HG03103 (cell line): Measurements from ENCODE around the gene KRTAP5-8.
"Not testable (repeated sequence)": the region's sequence is repeated elsewhere in the genome, so short reads cannot be mapped to it uniquely, and the experiment has no call there.

ENCODE experiments used
- ATAC-seq: cut with Tn5 transposase; IDR thresholded peaks from one replicate; pipeline ENCODE4 v1.9.1; 2021; ENCODE audit warnings: low read depth; ENCODE audit not compliant: unreplicated experiment

KRTAP5-8 gene, protein sequence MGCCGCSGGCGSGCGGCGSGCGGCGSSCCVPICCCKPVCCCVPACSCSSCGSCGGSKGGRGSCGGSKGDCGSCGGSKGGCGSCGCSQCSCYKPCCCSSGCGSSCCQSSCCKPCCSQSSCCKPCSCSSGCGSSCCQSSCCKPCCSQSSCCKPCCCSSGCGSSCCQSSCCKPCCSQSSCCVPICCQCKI

GRCh38 chr11:71537977-71538665 lies at the start of gene KRTAP5-8:
Gene KRTAP5-8 (plus strand): TSS chr11:71538025. CDS start chr11:71538056, 31 bp downstream.
- ATAC-seq, result not testable (repeated sequence)

DNA sequence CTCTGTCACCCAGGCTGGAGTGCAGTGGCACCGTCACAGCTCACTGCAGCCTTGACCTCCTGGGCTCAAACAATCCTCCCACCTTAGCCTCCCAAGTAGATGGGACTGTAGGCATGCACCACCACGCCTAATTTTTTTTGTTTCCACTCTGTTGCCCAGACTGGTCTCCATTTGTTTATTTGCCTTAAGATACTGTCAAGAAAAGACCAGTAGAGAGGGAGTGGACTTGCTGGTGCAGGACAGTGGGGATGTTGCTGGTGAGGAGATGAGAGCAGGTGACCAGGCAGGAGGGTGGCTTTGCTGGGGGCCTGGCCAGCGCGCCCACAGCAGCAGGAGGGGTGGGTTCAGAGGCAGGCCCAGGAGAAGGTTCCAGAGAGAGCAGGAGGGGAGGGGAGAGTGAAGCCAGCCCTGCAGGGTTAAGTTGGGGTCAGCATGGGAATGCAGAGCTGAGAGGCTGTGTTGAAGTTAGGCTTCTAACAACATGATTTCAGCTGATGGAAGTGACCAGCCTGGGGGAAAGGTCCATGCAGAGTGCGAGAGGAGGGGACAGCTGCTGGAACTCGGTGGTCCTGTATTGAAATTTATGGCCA lies 49.0 kb upstream of the KRTAP5-8 start:
- ATAC-seq, result no peak

DNA sequence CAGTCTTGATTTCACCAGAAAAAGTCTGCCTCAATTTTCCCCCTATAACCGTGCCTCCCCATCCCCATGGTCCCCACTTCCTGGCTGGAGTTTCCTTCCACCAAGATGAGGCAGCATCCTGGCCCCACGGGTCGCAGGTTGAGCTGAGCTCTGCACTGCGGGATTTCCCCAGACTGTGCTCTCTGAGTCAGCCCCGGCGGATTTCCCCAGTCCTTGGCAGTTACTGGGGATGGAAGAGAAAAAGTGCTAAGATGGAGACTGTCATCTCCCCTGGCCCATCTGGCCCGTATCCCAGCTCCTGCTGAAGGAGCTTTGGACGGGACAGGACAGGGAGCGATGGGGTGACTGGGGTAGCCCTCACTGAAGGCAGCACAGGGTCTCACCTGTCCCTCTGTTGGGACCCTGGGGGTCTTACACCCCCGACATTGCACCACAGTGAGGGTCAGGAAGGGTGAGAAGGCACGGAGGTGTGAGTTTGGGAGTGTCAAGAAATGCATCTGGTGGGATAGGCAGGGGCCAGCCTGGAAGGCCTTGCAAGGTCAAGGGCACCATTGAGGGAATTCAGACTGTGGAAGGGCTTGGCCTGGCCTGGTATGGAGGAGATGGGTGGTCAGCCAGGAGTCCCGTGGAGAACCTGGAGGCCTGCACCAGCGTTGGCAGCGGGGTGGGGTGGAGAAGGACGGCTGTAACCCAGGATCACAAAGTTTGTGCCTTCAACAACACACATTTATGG lies 48.3 kb upstream of the KRTAP5-8 start:
- no peak for ATAC-seq

GRCh38 chr11:71490044-71490730 lies 47.6 kb upstream of the KRTAP5-8 start:
- ATAC-seq, result no peak

DNA sequence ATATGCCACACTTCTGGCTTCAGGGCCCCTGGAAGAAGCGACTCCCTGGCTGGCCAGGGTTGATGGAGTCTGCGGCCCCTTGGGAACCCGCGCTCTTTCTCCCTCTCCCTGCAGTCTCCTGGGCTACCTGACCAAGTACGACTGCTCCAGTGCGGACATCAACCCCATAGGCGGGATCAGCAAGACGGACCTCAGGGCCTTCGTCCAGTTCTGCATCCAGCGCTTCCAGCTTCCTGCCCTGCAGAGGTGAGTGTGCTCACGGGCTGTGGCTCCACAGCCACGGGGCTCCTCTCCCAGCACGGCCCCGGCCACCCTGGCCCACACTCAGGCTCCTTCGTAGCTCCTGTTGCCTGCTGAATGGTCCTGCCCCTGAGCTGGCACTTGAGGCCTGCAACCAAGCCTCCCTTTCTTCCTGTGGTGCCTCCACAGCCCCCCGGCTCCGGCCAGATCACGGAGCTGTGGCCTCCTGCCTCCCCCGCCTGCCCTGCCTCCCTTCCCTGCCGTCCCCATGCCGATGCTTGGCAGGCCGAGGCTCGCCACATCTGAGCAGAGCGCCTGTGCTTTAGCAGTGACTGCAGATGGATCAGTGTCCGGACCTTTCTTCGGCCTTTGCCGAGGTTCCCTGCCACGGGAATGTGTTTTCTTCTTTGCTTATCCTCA lies 47.0 kb upstream of the KRTAP5-8 start:
- no peak for ATAC-seq

GRCh38 chr11:71491531-71491930 lies 46.3 kb upstream of the KRTAP5-8 start:
- ATAC-seq, result no peak

GRCh38 chr11:71491940-71492339 lies 45.9 kb upstream of the KRTAP5-8 start:
- ATAC-seq, result no peak

- ATAC-seq, result no peak
Measured at GRCh38 chr11:71495286-71496230, 42.3 kb upstream of the KRTAP5-8 start.

GRCh38 chr11:71496421-71496820 lies 41.4 kb upstream of the KRTAP5-8 start:
- ATAC-seq, result no peak

DNA sequence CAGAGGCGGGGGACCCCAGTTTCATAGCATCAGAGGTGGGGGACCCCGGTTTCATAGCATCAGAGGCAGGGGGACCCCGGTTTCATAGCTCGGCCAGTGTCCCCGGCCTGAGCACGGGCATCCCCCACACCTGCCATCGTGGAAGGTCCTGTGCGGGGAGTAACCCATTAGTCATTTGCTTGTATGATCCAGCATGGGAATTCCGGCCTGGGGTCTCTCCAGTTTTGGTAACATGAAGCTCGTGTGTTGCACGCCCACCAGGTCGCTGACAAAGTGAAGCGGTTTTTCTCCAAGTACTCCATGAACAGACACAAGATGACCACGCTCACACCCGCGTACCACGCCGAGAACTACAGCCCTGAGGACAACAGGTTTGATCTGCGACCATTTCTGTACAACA lies 39.7 kb upstream of the KRTAP5-8 start:
- no peak for ATAC-seq

- ATAC-seq, result no peak
Measured at GRCh38 chr11:71499125-71499524, 38.7 kb upstream of the KRTAP5-8 start.

GRCh38 chr11:71499546-71499945 lies 38.3 kb upstream of the KRTAP5-8 start:
- ATAC-seq, result no peak

- no peak for ATAC-seq
Measured at GRCh38 chr11:71500601-71501021, 37.2 kb upstream of the KRTAP5-8 start.

- no peak for ATAC-seq
Measured at GRCh38 chr11:71501071-71501985, 36.5 kb upstream of the KRTAP5-8 start.

DNA sequence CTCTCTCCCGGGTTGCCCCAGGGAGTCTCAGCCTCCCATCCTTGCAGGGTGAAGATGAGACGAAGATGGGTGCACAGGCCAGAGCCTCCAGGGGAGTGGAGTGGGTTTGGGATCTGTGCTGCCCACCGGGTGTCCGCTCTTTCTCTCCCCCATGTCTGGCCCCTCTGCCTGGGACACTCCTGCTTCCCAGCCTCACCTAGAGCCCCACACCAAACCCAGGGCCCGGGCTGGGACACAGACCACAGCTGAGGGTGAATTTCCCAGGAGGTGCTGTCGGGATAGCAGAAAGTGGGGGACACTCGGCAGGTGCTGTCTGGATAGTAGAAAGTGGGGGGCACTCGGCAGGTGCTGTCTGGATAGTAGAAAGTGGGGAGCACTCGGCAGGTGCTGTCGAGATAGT lies 35.8 kb upstream of the KRTAP5-8 start:
- ATAC-seq, result no peak

DNA sequence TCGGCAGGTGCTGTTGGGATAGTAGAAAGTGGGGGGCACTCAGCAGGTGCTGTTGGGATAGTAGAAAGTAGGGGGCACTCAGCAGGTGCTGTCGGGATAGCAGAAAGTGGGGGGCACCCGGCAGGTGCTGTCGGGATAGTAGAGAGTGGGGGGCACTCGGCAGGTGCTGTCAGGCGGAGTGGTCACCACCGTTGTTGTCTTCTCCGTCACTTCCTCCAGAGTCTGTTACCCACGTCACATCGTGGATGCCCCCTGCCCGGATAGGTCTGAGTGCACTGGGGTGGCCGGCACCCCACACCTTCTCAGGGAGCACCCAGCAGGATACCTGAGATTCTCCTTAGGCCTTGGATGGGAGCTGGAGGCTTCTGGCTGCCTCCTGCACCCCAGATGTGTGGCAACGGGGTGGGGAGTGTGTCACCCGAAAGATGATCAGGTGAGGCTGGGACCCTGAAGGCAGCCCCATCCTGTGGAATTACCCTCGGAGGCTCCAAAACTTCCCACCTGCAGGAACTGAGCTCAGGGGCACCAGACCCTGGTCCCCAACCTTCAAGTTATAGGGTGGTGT lies 34.9 kb upstream of the KRTAP5-8 start:
- ATAC-seq, result no peak

DNA sequence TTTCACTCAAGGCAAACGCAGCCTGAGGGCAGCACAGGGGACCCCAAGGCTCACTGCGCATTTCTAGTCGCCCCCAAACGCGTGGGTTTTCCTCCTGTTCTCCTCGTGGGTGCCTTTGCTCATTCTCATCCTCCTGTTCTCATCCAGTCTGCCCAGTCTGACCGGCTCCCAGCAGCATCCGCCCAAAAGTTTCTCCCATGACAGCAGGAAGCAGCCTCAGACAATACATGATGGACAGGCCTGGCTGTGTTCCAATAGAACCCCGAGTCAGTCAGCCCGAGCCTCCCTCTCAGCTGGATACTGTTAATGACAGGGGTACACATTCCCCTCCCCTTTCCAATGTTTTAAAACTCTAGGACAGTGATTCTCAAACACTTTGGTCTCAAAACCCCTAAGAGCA lies 33.3 kb upstream of the KRTAP5-8 start:
- ATAC-seq, result no peak

- no peak for ATAC-seq
Measured at GRCh38 chr11:71505001-71505400, 32.8 kb upstream of the KRTAP5-8 start.
